GM12878 (cell line): ENCODE measurements around the gene TMEM263.

ENCODE experiments used
- BACH1 ChIP-seq: fragments of 450-650 bp; IDR thresholded peaks from 2 replicates; pipeline ENCODE4 v1.6.1; 2017; ENCODE audit warnings: mild to moderate bottlenecking, borderline replicate concordance
- CBFB ChIP-seq: IDR thresholded peaks from 2 replicates; pipeline ENCODE4 v1.6.1; 2016; ENCODE audit warnings: antibody characterized with exemption, low read depth
- CEBPZ ChIP-seq: fragments of 150-350 bp; IDR thresholded peaks from 2 replicates; pipeline ENCODE4 v1.6.1; 2016; ENCODE audit warnings: low read depth, low read length
- CTCF ChIP-seq, 3 experiments: IDR thresholded peaks in 2 of 3; conservative IDR thresholded peaks in 1 of 3; 2 replicates each; pipeline ENCODE4 v1.5.1; 2011; ENCODE audit warnings: low read depth in 3 of 3, low read length in 3 of 3, mild to moderate bottlenecking in 3 of 3, control low read depth in 2 of 3, moderate library complexity in 2 of 3, inconsistent platforms in 1 of 3, mixed read lengths in 1 of 3; ENCODE audit not compliant: control insufficient read depth in 2 of 3, insufficient read depth in 1 of 3; ENCODE audit errors: extremely low read depth in 1 of 3
- GABPA ChIP-seq: IDR thresholded peaks from 2 replicates; pipeline ENCODE4 v1.6.1; 2014; ENCODE audit warnings: antibody characterized with exemption, low read depth, mild to moderate bottlenecking, inconsistent platforms
- HDAC2 ChIP-seq: fragments of 200-600 bp; sonication (generic); IDR thresholded peaks from 2 replicates; pipeline ENCODE4 v1.6.1; 2017
- IKZF1 ChIP-seq: fragments of 450-650 bp; conservative IDR thresholded peaks from 2 replicates; pipeline ENCODE4 v1.6.1; 2017; ENCODE audit warnings: antibody characterized with exemption, mild to moderate bottlenecking
- RCOR1 ChIP-seq: conservative IDR thresholded peaks from 2 replicates; pipeline ENCODE4 v1.6.1; 2012; ENCODE audit warnings: low read depth, low read length, improper control_type of control experiment
- SIX5 ChIP-seq: IDR thresholded peaks from 2 replicates; pipeline ENCODE4 v1.6.1; 2011; ENCODE audit warnings: mild to moderate bottlenecking, low read depth, low read length, moderate library complexity; ENCODE audit not compliant: severe bottlenecking
- SMC3 ChIP-seq: IDR thresholded peaks from 2 replicates; pipeline ENCODE4 v1.6.1; 2011; ENCODE audit warnings: low read length, improper control_type of control experiment, borderline replicate concordance
- TAF1 ChIP-seq: IDR thresholded peaks from 2 replicates; pipeline ENCODE4 v1.6.1; 2011; ENCODE audit warnings: mild to moderate bottlenecking, low read depth, low read length, borderline replicate concordance

GRCh38 chr12:106997916-106998315 lies 42.2 kb downstream of the TMEM263 start:
- TF ChIP-seq CTCF (IDR thresholded peaks at IDR 0.05 in 2 of 3, conservative IDR thresholded peaks at IDR 0.05 in 1 of 3; ENCODE audit: control insufficient read depth in 2 of 3, extremely low read depth in 1 of 3, insufficient read depth in 1 of 3, low read depth in 3 of 3, low read length in 3 of 3) (no peak), TAF1 (no peak), CEBPZ (no peak), SIX5 (no peak), IKZF1 (no peak), HDAC2 (no peak), CBFB (no peak), GABPA (no peak), BACH1 (no peak), RCOR1 (no peak), SMC3 (no peak)
